ENCODE measurements around the gene KLK15.
"Not testable (repeated sequence)": the region's sequence is repeated elsewhere in the genome, so short reads cannot be mapped to it uniquely, and the experiment has no call there.

Gene KLK15

GRCh38 chr19:50784710-50785109, 48.7 kb downstream of the KLK15 start:
- H3K4me1 ChIP-seq (ENCODE audit: low read length) = no peaks in the 10 kb centered on the region; the same call in 1 of the 2 replicates
- H3K9me3 ChIP-seq (ENCODE audit: insufficient read depth, low read length) = no peaks in the 10 kb centered on the region
- no peak overlapping the region for H3K4me2 ChIP-seq (ENCODE audit: low read length)
- H3K27me3 ChIP-seq (ENCODE audit: low read depth, low read length) = peaks cover 5% of the 10 kb centered on the region; the same call in 1 of the 2 replicates
- no peaks in the 10 kb centered on the region for H3K79me2 ChIP-seq (ENCODE audit: low read length)
- no peaks in the 10 kb centered on the region for H3K36me3 ChIP-seq (replicated peaks; ENCODE audit: low read depth, low read length)
- TF ChIP-seq CTCF (IDR thresholded peaks at IDR 0.05; ENCODE audit: low read depth, low read length) (no peak), EZH2phosphoT487 (IDR thresholded peaks at IDR 0.05; ENCODE audit: low read depth) (no peak)
- no peak overlapping the region for H2AFZ ChIP-seq (ENCODE audit: low read depth, low read length)
- no peaks in the 10 kb centered on the region for H4K20me1 ChIP-seq (ENCODE audit: insufficient read depth, low read length)
- no peak overlapping the region for H3K9ac ChIP-seq (ENCODE audit: low read length)
- no peak overlapping the region for H3K27ac ChIP-seq (ENCODE audit: low read length)
- H3K4me3 ChIP-seq (ENCODE audit: low read length) = no peak overlapping the region

GRCh38 chr19:50783848-50784152, 49.6 kb downstream of the KLK15 start:
- not testable (repeated sequence) for H3K27me3 ChIP-seq (ENCODE audit: low read depth, low read length); H3K27ac ChIP-seq (ENCODE audit: low read length); H2AFZ ChIP-seq (ENCODE audit: low read depth, low read length); H3K9me3 ChIP-seq (ENCODE audit: insufficient read depth, low read length); H3K36me3 ChIP-seq (replicated peaks; ENCODE audit: low read depth, low read length); H3K4me1 ChIP-seq (ENCODE audit: low read length); H3K4me3 ChIP-seq (ENCODE audit: low read length); H3K79me2 ChIP-seq (ENCODE audit: low read length); H3K9ac ChIP-seq (ENCODE audit: low read length); H4K20me1 ChIP-seq (ENCODE audit: insufficient read depth, low read length)
- peak overlapping the region; percentile 37 for H3K4me2 ChIP-seq (ENCODE audit: low read length)

- H3K4me1 ChIP-seq (ENCODE audit: low read length) = no peaks in the 10 kb centered on the region; the same call in 1 of the 2 replicates
- H3K27me3 ChIP-seq (ENCODE audit: low read depth, low read length) = peaks cover 9% of the 10 kb centered on the region; the same call in 1 of the 2 replicates
- H3K9me3 ChIP-seq (ENCODE audit: insufficient read depth, low read length) = no peaks in the 10 kb centered on the region
- H3K4me2 ChIP-seq (ENCODE audit: low read length) = no peak overlapping the region
- H3K27ac ChIP-seq (ENCODE audit: low read length) = no peak overlapping the region
- no peak overlapping the region for H2AFZ ChIP-seq (ENCODE audit: low read depth, low read length)
- no peak overlapping the region for H3K4me3 ChIP-seq (ENCODE audit: low read length)
- no peak overlapping the region for H3K9ac ChIP-seq (ENCODE audit: low read length)
- H4K20me1 ChIP-seq (ENCODE audit: insufficient read depth, low read length) = no peaks in the 10 kb centered on the region
- TF ChIP-seq EZH2phosphoT487 (IDR thresholded peaks at IDR 0.05; ENCODE audit: low read depth) (no peak), CTCF (IDR thresholded peaks at IDR 0.05; ENCODE audit: low read depth, low read length) (no peak)
- H3K36me3 ChIP-seq (replicated peaks; ENCODE audit: low read depth, low read length) = no peaks in the 10 kb centered on the region
- H3K79me2 ChIP-seq (ENCODE audit: low read length) = no peaks in the 10 kb centered on the region
These were observed 52.5 kb downstream of the KLK15 start for GRCh38 chr19:50780753-50781435.

- Histone ChIP-seq H2AFZ (ENCODE audit: low read depth, low read length) (no peak overlapping the region), H3K9me3 (ENCODE audit: insufficient read depth, low read length) (no peaks in the 10 kb centered on the region), H3K27me3 (ENCODE audit: low read depth, low read length) (peaks cover 9% of the 10 kb centered on the region; the same call in 1 of the 2 replicates), H3K4me2 (ENCODE audit: low read length) (no peak overlapping the region), H3K4me3 (ENCODE audit: low read length) (no peak overlapping the region), H3K36me3 (replicated peaks; ENCODE audit: low read depth, low read length) (no peaks in the 10 kb centered on the region), H3K9ac (ENCODE audit: low read length) (no peak overlapping the region), H3K79me2 (ENCODE audit: low read length) (no peaks in the 10 kb centered on the region), H3K4me1 (ENCODE audit: low read length) (no peaks in the 10 kb centered on the region; the same call in 1 of the 2 replicates), H3K27ac (ENCODE audit: low read length) (no peak overlapping the region), H4K20me1 (ENCODE audit: insufficient read depth, low read length) (no peaks in the 10 kb centered on the region)
- no peak for TF ChIP-seq EZH2phosphoT487 (IDR thresholded peaks at IDR 0.05; ENCODE audit: low read depth)
- TF ChIP-seq CTCF (IDR thresholded peaks at IDR 0.05; ENCODE audit: low read depth, low read length) = no peak
These were observed 53.6 kb downstream of the KLK15 start for GRCh38 chr19:50779504-50780457.

All from OCI-LY3 (cell line).